Spleen (tissue), 13 donors: ENCODE data around the gene GNG13. TPM values are rescaled to one million over a fixed set of nuclear protein-coding genes. Genes with fewer than 3 reads are reported as not detected.
A peak's percentile ranks its signal among the peaks of the same experiment; 100 is the strongest.

Experiments used
- DNase-seq: peaks from one replicate; pipeline ENCODE4 v3.0.0-alpha.2; 2020
- H3K27ac ChIP-seq, 8 donors: fragments of 200-600 bp; sonication (generic) in 7 of 8; 1 replicate in 4 of 8; 2 replicates in 4 of 8; pipeline versions ENCODE4 v1.5.0 to v1.8.0; 2016 to 2021; ENCODE audit warnings: inconsistent platforms in 4 of 8, mild to moderate bottlenecking in 4 of 8, moderate library complexity in 1 of 8
- H3K27me3 ChIP-seq, 7 donors: fragments of 200-600 bp; sonication (generic) in 6 of 7; replicated peaks in 1 of 7; 1 replicate in 4 of 7; 2 replicates in 3 of 7; pipeline versions ENCODE4 v1.5.0 to v1.8.0; 2016 to 2021; ENCODE audit warnings: inconsistent platforms in 3 of 7, mild to moderate bottlenecking in 1 of 7
- H3K36me3 ChIP-seq, 6 donors: fragments of 200-600 bp; sonication (generic) in 5 of 6; 1 replicate in 4 of 6; 2 replicates in 2 of 6; pipeline versions ENCODE4 v1.5.0 to v1.8.0; 2016 to 2021; ENCODE audit warnings: inconsistent platforms in 2 of 6
- H3K4me1 ChIP-seq, 6 donors: fragments of 200-600 bp; sonication (generic) in 5 of 6; 1 replicate in 3 of 6; 2 replicates in 3 of 6; pipeline versions ENCODE4 v1.5.0 to v1.8.0; 2016 to 2021; ENCODE audit warnings: inconsistent platforms in 3 of 6
- H3K4me3 ChIP-seq, 8 donors: fragments of 200-600 bp; sonication (generic) in 7 of 8; 1 replicate in 4 of 8; 2 replicates in 4 of 8; pipeline versions ENCODE4 v1.5.0 to v1.8.0; 2016 to 2021; ENCODE audit warnings: inconsistent platforms in 4 of 8, mild to moderate bottlenecking in 4 of 8, moderate library complexity in 2 of 8
- H3K9me3 ChIP-seq, 8 donors: fragments of 200-600 bp; sonication (generic) in 7 of 8; 1 replicate in 4 of 8; 2 replicates in 4 of 8; pipeline versions ENCODE4 v1.5.0 to v1.8.0; 2016 to 2021; ENCODE audit warnings: inconsistent platforms in 4 of 8
- POLR2A ChIP-seq, 3 donors: fragments of 450-650 bp; IDR thresholded peaks; one replicate each; pipeline ENCODE4 v1.5.1; 2017; ENCODE audit warnings: antibody characterized with exemption in 3 of 3, mild to moderate bottlenecking in 1 of 3
- POLR2AphosphoS5 ChIP-seq, 3 donors: sonication (generic); formaldehyde crosslinking; IDR thresholded peaks; one replicate each; pipeline ENCODE4 v1.5.1; 2017; ENCODE audit warnings: antibody characterized with exemption in 3 of 3
- WGBS, 5 donors: extraction: QIAGEN DNeasy Blood & Tissue Kit in 3 of 5; methylation state at CpG; one replicate each; pipeline versions ENCODE4 v1.1.5 to v1.1.7; 2013 to 2018; 5-methylcytosine and 5-hydroxymethylcytosine counted together
- intact Hi-C: fragments of 100-400 bp; cut with DNase I; formaldehyde crosslinking; loops from one replicate; pipeline ENCODE4 v1.15.0; 2023; ENCODE audit warnings: low total_unique reads
- long read RNA-seq, 2 donors: transcript quantifications; one replicate each; lab custom pipeline, GENCODE V29; 2026
- polyA plus RNA-seq, 3 donors: library from polyadenylated mRNA; stranded (reverse); fragments of 200-250 nt; gene quantifications; one replicate each; pipeline ENCODE4 v1.2.1, GENCODE V29; 2013
- total RNA-seq, 7 donors: library from RNA; depleted of rRNA in 3 of 7; stranded (reverse); fragments of >200 nt in 3 of 7; fragmentation: NEBNext Ultra II Directional in 4 of 7; extraction: Animal tissue kit (Norgen Biotek cat#: 25700) in 4 of 7; gene quantifications; one replicate each; pipeline versions ENCODE4 v1.1.0 to v1.2.1, GENCODE V29; 2016 to 2021
- TF ChIP-seq, protein P1 (sequence below), 11 experiments: fragments of 200-600 bp in 7 of 11; fragments of 450-650 bp in 4 of 11; sonication (generic) in 4 of 11; IDR thresholded peaks in 8 of 11; conservative IDR thresholded peaks in 3 of 11; 1 replicate in 7 of 11; 2 replicates in 4 of 11; pipeline versions ENCODE4 v1.4.0 to v1.8.0; 2016 to 2021; ENCODE audit warnings: antibody characterized with exemption in 11 of 11, inconsistent platforms in 4 of 11, mild to moderate bottlenecking in 1 of 11
- donor health status: healthy with polysubstance abuse.
- donor health status: DM: no; HTN: no; CAD: no; lungs with moderate emphysema.
- donor health status: DM: no; HTN: no; CAD: no.
- donor health status: Bipolar disorder and iron deficiency.
- donor health status: healthy.
- donor health status: DM: no; HTN: no; CAD: no.
- donor health status: DM: yes; HTN: yes; CAD: no.

Gene GNG13
- total RNA-seq (not detected), polyA plus RNA-seq (not detected)
- long read RNA-seq, donor 1, result 0 reads
- long read RNA-seq, donor 2, result 0 reads

- Histone ChIP-seq H3K4me3 (peak within 1 kb of the TSS in 1 of 8 donors; percentile 9), H3K27ac (no peak within 1 kb of the TSS), H3K36me3 (peaks cover 0 to 24% (median 0%) of the 10 kb centered on the region in 6 donors), H3K27me3 (peaks cover 0 to 67% (median 40%) of the 10 kb centered on the region in 7 donors), H3K4me1 (peaks cover 0 to 11% (median 8%) of the 10 kb centered on the region in 6 donors), H3K9me3 (no peaks in the 10 kb centered on the region)
- TF ChIP-seq, protein P1, sequence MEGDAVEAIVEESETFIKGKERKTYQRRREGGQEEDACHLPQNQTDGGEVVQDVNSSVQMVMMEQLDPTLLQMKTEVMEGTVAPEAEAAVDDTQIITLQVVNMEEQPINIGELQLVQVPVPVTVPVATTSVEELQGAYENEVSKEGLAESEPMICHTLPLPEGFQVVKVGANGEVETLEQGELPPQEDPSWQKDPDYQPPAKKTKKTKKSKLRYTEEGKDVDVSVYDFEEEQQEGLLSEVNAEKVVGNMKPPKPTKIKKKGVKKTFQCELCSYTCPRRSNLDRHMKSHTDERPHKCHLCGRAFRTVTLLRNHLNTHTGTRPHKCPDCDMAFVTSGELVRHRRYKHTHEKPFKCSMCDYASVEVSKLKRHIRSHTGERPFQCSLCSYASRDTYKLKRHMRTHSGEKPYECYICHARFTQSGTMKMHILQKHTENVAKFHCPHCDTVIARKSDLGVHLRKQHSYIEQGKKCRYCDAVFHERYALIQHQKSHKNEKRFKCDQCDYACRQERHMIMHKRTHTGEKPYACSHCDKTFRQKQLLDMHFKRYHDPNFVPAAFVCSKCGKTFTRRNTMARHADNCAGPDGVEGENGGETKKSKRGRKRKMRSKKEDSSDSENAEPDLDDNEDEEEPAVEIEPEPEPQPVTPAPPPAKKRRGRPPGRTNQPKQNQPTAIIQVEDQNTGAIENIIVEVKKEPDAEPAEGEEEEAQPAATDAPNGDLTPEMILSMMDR (IDR thresholded peaks at IDR 0.05 in 8 of 11, conservative IDR thresholded peaks at IDR 0.05 in 3 of 11), result no peak
- TF ChIP-seq POLR2A (IDR thresholded peaks at IDR 0.05) (no peak), POLR2AphosphoS5 (IDR thresholded peaks at IDR 0.05) (no peak)
- no peak for DNase-seq
- 4 to 17% (median 7%) methylated on average over 20 to 57 of the region's 57 CpGs for WGBS, 5 donors
- intact Hi-C loops, result no loop called here
These were observed at the start of gene GNG13 for GRCh38 chr16:799948-800833. Gene GNG13 (minus strand): TSS chr16:800734. CDS start chr16:799077, 1,657 bp downstream.

- no peak overlapping the region for H3K27ac ChIP-seq
- peaks cover 0 to 17% (median 6%) of the 10 kb centered on the region in 6 donors for H3K4me1 ChIP-seq
- H3K9me3 ChIP-seq, result peaks cover 0 to 42% (median 0%) of the 10 kb centered on the region in 8 donors
- H3K36me3 ChIP-seq, result no peaks in the 10 kb centered on the region
- no peak overlapping the region for H3K4me3 ChIP-seq
- intact Hi-C loops, result no loop called here
- TF ChIP-seq, protein P1 (IDR thresholded peaks at IDR 0.05 in 8 of 11, conservative IDR thresholded peaks at IDR 0.05 in 3 of 11), result no peak
- no peak for TF ChIP-seq POLR2A (IDR thresholded peaks at IDR 0.05)
- TF ChIP-seq POLR2AphosphoS5 (IDR thresholded peaks at IDR 0.05), result no peak
- no peak for DNase-seq
- 91 to 95% (median 93%) methylated on average over 41 to 44 of the region's 44 CpGs for WGBS, 5 donors
- peaks cover 0 to 31% (median 0%) of the 10 kb centered on the region in 7 donors for H3K27me3 ChIP-seq
These were observed 48.1 kb upstream of the GNG13 start for GRCh38 chr16:848510-849253.

- Histone ChIP-seq H3K4me3 (no peak overlapping the region), H3K27me3 (peaks cover 0 to 39% (median 0%) of the 10 kb centered on the region in 7 donors), H3K36me3 (no peaks in the 10 kb centered on the region), H3K9me3 (peaks cover 0 to 42% (median 0%) of the 10 kb centered on the region in 8 donors), H3K4me1 (peaks cover 0 to 17% (median 6%) of the 10 kb centered on the region in 6 donors), H3K27ac (no peak overlapping the region)
- TF ChIP-seq, protein P1 (IDR thresholded peaks at IDR 0.05 in 8 of 11, conservative IDR thresholded peaks at IDR 0.05 in 3 of 11), result no peak
- TF ChIP-seq POLR2A (IDR thresholded peaks at IDR 0.05), result no peak
- no peak for TF ChIP-seq POLR2AphosphoS5 (IDR thresholded peaks at IDR 0.05)
- intact Hi-C loops, result no loop called here
- no peak for DNase-seq
- WGBS, 5 donors, result 89 to 98% (median 95%) methylated on average over 20 to 33 of the region's 33 CpGs
These were observed 47.3 kb upstream of the GNG13 start for GRCh38 chr16:847681-848445.
